ENCODE results near the gene USP37. TPM values are rescaled to one million over a fixed set of nuclear protein-coding genes. Genes with fewer than 3 reads are reported as not detected.

USP37 gene
- total and polyA plus RNA-seq, 3 donors from 2014 or later: 26.7 to 81.4 (median 39.3) TPM

- 0% methylated on average over 1 of the region's 1 CpG for WGBS, 2 donors
- TF ChIP-seq, protein P1, sequence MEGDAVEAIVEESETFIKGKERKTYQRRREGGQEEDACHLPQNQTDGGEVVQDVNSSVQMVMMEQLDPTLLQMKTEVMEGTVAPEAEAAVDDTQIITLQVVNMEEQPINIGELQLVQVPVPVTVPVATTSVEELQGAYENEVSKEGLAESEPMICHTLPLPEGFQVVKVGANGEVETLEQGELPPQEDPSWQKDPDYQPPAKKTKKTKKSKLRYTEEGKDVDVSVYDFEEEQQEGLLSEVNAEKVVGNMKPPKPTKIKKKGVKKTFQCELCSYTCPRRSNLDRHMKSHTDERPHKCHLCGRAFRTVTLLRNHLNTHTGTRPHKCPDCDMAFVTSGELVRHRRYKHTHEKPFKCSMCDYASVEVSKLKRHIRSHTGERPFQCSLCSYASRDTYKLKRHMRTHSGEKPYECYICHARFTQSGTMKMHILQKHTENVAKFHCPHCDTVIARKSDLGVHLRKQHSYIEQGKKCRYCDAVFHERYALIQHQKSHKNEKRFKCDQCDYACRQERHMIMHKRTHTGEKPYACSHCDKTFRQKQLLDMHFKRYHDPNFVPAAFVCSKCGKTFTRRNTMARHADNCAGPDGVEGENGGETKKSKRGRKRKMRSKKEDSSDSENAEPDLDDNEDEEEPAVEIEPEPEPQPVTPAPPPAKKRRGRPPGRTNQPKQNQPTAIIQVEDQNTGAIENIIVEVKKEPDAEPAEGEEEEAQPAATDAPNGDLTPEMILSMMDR (IDR thresholded peaks at IDR 0.05): no peak
- no peak for DNase-seq
- no peak overlapping the region for H3K4me3 ChIP-seq
- H3K9me3 ChIP-seq: no peaks in the 10 kb centered on the region
- no peaks in the 10 kb centered on the region for H3K27me3 ChIP-seq
- no peaks in the 10 kb centered on the region for H3K4me1 ChIP-seq
- H3K27ac ChIP-seq: no peak overlapping the region
- H3K36me3 ChIP-seq (ENCODE audit: low read depth, missing control alignments): no peaks in the 10 kb centered on the region
- intact Hi-C loops (cut with DNase I; ENCODE audit: low total_unique reads): no loop called here
Measured at GRCh38 chr2:218470448-218470847, 97.7 kb downstream of the USP37 start.

DNA sequence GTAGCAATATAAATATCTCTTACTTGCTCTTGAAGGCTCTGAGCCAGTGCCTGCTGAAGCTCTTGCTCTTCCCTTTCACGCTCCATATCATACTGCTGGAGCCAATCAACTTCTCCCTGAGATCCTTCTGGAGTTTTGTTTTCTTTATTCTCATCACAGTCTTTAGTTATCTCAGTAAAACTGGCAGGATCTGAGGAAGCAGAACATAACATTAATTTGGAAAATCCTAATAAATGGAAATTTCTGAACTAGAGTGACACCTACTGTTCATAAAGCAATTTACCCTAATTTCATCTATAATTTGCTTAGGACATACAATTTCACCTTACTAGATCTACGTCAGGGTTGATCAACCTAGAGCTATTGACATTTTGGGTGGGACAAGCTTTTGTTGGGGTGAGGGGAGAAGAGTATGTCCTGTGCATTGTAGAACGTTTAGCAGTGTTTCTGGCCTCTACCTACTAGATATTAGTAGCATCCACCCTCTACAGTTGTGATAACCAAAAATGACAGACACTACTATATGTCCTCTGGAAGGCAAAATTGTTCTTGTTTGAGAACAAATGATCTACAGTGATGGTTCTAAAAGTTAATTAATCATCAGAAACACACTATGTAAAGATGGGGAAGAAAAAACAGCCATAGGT is 102.0 kb downstream of the USP37 start:
- Histone ChIP-seq H3K27ac (no peak overlapping the region), H3K4me3 (no peak overlapping the region), H3K4me1 (no peaks in the 10 kb centered on the region), H3K36me3 (ENCODE audit: low read depth, missing control alignments) (no peaks in the 10 kb centered on the region), H3K9me3 (no peaks in the 10 kb centered on the region), H3K27me3 (no peaks in the 10 kb centered on the region)
- intact Hi-C loops (cut with DNase I; ENCODE audit: low total_unique reads): loop anchor here (5.0 kb wide), 1 partner anchor 54 kb away; no protein-coding TSS in a partner anchor
- DNase-seq: no peak
- no peak for TF ChIP-seq POLR2A (IDR thresholded peaks at IDR 0.05)
- TF ChIP-seq, protein P1 (IDR thresholded peaks at IDR 0.05): peak in 2 of 3 experiments; percentile 9 to 44
- 31 to 39% methylated on average over 3 of the region's 3 CpGs for WGBS, 2 donors

DNA sequence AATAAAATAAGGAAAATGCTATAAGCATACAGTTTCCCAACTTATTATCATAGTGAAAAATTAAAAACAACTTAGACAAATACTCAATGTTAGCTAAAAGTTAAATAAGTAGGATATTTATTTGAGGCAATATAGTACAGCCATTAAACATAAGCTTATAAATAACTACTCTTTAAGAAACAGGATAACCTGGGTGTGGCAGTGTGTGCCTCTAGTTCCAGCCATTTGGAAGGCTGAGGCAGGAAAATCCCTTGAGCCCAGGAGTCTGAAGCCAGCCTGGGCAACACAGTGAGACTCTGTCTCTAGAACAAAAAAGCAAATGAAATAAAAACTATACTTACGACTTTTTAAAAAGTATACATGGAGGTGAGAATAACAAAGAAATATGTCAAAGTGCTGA is 109.6 kb downstream of the USP37 start:
- no peak overlapping the region for H3K27ac ChIP-seq
- no peaks in the 10 kb centered on the region for H3K27me3 ChIP-seq
- H3K36me3 ChIP-seq (ENCODE audit: low read depth, missing control alignments): no peaks in the 10 kb centered on the region
- intact Hi-C loops (cut with DNase I; ENCODE audit: low total_unique reads): no loop called here
- no peaks in the 10 kb centered on the region for H3K4me1 ChIP-seq
- DNase-seq: no peak
- H3K4me3 ChIP-seq: no peak overlapping the region
- H3K9me3 ChIP-seq: no peaks in the 10 kb centered on the region
- TF ChIP-seq, protein P1 (IDR thresholded peaks at IDR 0.05): no peak
- no peak for TF ChIP-seq POLR2A (IDR thresholded peaks at IDR 0.05)
- WGBS, 2 donors: 85 to 89% methylated on average over 1 of the region's 1 CpG

DNA sequence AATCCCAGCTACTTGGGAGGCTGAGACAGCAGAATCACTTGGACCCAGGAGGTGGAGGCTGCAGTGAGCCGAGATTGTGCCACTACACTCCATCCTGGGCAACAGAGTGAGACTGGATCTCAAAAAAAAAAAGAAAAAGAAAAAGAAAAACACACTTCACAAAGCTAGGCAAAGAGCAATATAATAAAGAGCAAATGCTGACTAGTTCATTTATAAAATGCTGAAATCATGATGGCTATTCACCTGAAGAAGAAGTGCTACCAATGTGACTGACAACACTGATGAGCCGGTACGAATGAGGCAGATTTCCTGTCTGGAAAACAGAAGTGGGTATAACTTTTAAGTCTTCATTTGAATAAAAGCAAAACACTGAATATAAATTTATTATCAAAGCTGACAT is 111.3 kb downstream of the USP37 start:
- Histone ChIP-seq H3K27ac (no peak overlapping the region), H3K4me1 (no peaks in the 10 kb centered on the region), H3K9me3 (no peaks in the 10 kb centered on the region), H3K36me3 (ENCODE audit: low read depth, missing control alignments) (no peaks in the 10 kb centered on the region), H3K4me3 (no peak overlapping the region), H3K27me3 (no peaks in the 10 kb centered on the region)
- TF ChIP-seq, protein P1 (IDR thresholded peaks at IDR 0.05): no peak
- intact Hi-C loops (cut with DNase I; ENCODE audit: low total_unique reads): no loop called here
- no peak for DNase-seq
- 96% methylated on average over 3 of the region's 3 CpGs for WGBS, 2 donors

DNA sequence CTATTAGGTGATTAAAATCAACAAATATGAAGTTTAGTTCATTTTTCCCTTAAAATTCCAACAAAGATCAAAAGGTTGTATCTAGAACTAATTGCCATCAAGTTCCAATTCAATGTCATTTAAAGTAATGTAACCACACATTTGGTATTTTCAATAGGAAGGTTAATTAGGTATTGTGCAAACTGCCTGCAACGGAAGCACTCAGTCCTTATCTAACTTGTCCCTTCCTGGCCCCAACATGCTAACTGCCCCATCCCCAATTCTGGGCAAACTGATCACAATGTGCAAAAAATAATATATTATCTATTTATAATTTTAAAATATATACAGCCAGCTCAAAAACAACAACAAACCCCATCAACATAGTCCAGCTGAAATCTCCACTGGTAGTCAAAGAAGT is 116.1 kb downstream of the USP37 start:
- H3K4me1 ChIP-seq: no peaks in the 10 kb centered on the region
- intact Hi-C loops (cut with DNase I; ENCODE audit: low total_unique reads): no loop called here
- no peak for DNase-seq
- no peaks in the 10 kb centered on the region for H3K36me3 ChIP-seq (ENCODE audit: low read depth, missing control alignments)
- H3K27ac ChIP-seq: no peak overlapping the region
- TF ChIP-seq, protein P1 (IDR thresholded peaks at IDR 0.05): no peak
- TF ChIP-seq POLR2A (IDR thresholded peaks at IDR 0.05): no peak
- H3K4me3 ChIP-seq: no peak overlapping the region
- WGBS, 2 donors: 80 to 82% methylated on average over 1 of the region's 1 CpG
- H3K27me3 ChIP-seq: no peaks in the 10 kb centered on the region
- no peaks in the 10 kb centered on the region for H3K9me3 ChIP-seq
